GM15510 (cell line): Measurements from ENCODE around the gene CD3E.

ENCODE experiments used
- POLR2A ChIP-seq: IDR thresholded peaks from 3 replicates; pipeline ENCODE4 v1.6.1; 2011; ENCODE audit warnings: borderline replicate concordance; ENCODE audit not compliant: insufficient read length; ENCODE audit errors: extremely low read depth

CD3E gene

GRCh38 chr11:118304568-118305248, at the start of gene CD3E:
Gene CD3E (plus strand): TSS chr11:118304730. CDS start chr11:118304953, 223 bp downstream.
- no peak for TF ChIP-seq POLR2A

- no peak for TF ChIP-seq POLR2A
These were observed 46.1 kb upstream of the CD3E start for GRCh38 chr11:118258410-118258809.

- no peak for TF ChIP-seq POLR2A
These were observed 45.4 kb upstream of the CD3E start for GRCh38 chr11:118259138-118259537.

GRCh38 chr11:118260353-118260752, 44.2 kb upstream of the CD3E start:
- no peak for TF ChIP-seq POLR2A

- no peak for TF ChIP-seq POLR2A
These were observed 41.4 kb upstream of the CD3E start for GRCh38 chr11:118263112-118263511.

- no peak for TF ChIP-seq POLR2A
These were observed 40.6 kb upstream of the CD3E start, which contains the start of gene MPZL2 for GRCh38 chr11:118263695-118264568. Gene MPZL2 (minus strand): TSS chr11:118264297. CDS start chr11:118264153, 144 bp downstream.

GRCh38 chr11:118264569-118265465, 39.7 kb upstream of the CD3E start:
- no peak for TF ChIP-seq POLR2A

GRCh38 chr11:118265954-118266353, 38.6 kb upstream of the CD3E start:
- no peak for TF ChIP-seq POLR2A

GRCh38 chr11:118267486-118267885, 37.0 kb upstream of the CD3E start:
- no peak for TF ChIP-seq POLR2A

- TF ChIP-seq POLR2A: no peak
These were observed 32.5 kb upstream of the CD3E start for GRCh38 chr11:118272001-118272400.

GRCh38 chr11:118274186-118274585, 30.3 kb upstream of the CD3E start:
- TF ChIP-seq POLR2A: no peak

GRCh38 chr11:118275176-118275575, 29.4 kb upstream of the CD3E start:
- no peak for TF ChIP-seq POLR2A

GRCh38 chr11:118276422-118276821, 28.1 kb upstream of the CD3E start:
- TF ChIP-seq POLR2A: no peak

- no peak for TF ChIP-seq POLR2A
These were observed 27.2 kb upstream of the CD3E start for GRCh38 chr11:118277312-118277711.

GRCh38 chr11:118281284-118281683, 23.2 kb upstream of the CD3E start:
- no peak for TF ChIP-seq POLR2A
